T-helper 2 cell treated with Interferon-gamma antibody and Interleukin-4, amounts not matched to agents 5 μg/mL and 100 μg/mL, for 36 hours (primary cell): ENCODE measurements around the gene MIGA1.
"Not testable (repeated sequence)": the region's sequence is repeated elsewhere in the genome, so short reads cannot be mapped to it uniquely, and the experiment has no call there.

ENCODE experiments used
- DNase-seq: peaks from one replicate; pipeline ENCODE4 v3.0.0; 2021; ENCODE audit warnings: low spot score
- H3K27ac Mint-ChIP-seq: one replicate; pipeline ENCODE4 v1.8.0; 2021; ENCODE audit warnings: mild to moderate bottlenecking, mixed read lengths
- H3K27me3 Mint-ChIP-seq: one replicate; pipeline ENCODE4 v1.8.0; 2021; ENCODE audit warnings: low read depth, mixed read lengths
- H3K36me3 Mint-ChIP-seq: one replicate; pipeline ENCODE4 v1.8.0; 2021; ENCODE audit warnings: low read depth, mixed read lengths
- H3K4me1 Mint-ChIP-seq: one replicate; pipeline ENCODE4 v1.8.0; 2021; ENCODE audit warnings: low read depth, mixed read lengths
- H3K4me3 Mint-ChIP-seq: one replicate; pipeline ENCODE4 v1.8.0; 2022; ENCODE audit warnings: mild to moderate bottlenecking, moderate library complexity, mixed read lengths
- H3K9me3 Mint-ChIP-seq: one replicate; pipeline ENCODE4 v1.8.0; 2021; ENCODE audit warnings: mixed read lengths

MIGA1 gene

GRCh38 chr1:77888781-77889642 is 109.6 kb downstream of the MIGA1 start:
- Mint-ChIP-seq H3K4me3 (peak overlapping the region; percentile 60), H3K9me3 (no peaks in the 10 kb centered on the region), H3K36me3 (peaks cover 5% of the 10 kb centered on the region), H3K4me1 (peaks cover 6% of the 10 kb centered on the region), H3K27ac (no peak overlapping the region), H3K27me3 (peaks cover 31% of the 10 kb centered on the region)
- DNase-seq, result no peak

GRCh38 chr1:77889671-77890070 is 110.2 kb downstream of the MIGA1 start:
- peaks cover 6% of the 10 kb centered on the region for H3K4me1 Mint-ChIP-seq
- no peak overlapping the region for H3K27ac Mint-ChIP-seq
- peak overlapping the region; percentile 57 for H3K4me3 Mint-ChIP-seq
- H3K27me3 Mint-ChIP-seq, result peaks cover 31% of the 10 kb centered on the region
- no peaks in the 10 kb centered on the region for H3K9me3 Mint-ChIP-seq
- H3K36me3 Mint-ChIP-seq, result peaks cover 3% of the 10 kb centered on the region
- no peak for DNase-seq

GRCh38 chr1:77891200-77891599 is 111.8 kb downstream of the MIGA1 start:
- H3K36me3 Mint-ChIP-seq, result peaks cover 3% of the 10 kb centered on the region

GRCh38 chr1:77899647-77900320 is 120.3 kb downstream of the MIGA1 start:
- Mint-ChIP-seq H3K36me3 (no peaks in the 10 kb centered on the region), H3K27ac (no peak overlapping the region), H3K27me3 (peaks cover 18% of the 10 kb centered on the region), H3K9me3 (no peaks in the 10 kb centered on the region), H3K4me3 (no peak overlapping the region), H3K4me1 (no peaks in the 10 kb centered on the region)
- DNase-seq, result no peak

More at GRCh38 chr1:77891200-77891599, 111.8 kb downstream of the MIGA1 start:
- Mint-ChIP-seq H3K27ac (no peak overlapping the region), H3K4me3 (no peak overlapping the region), H3K4me1 (peaks cover 6% of the 10 kb centered on the region), H3K9me3 (no peaks in the 10 kb centered on the region), H3K27me3 (peaks cover 31% of the 10 kb centered on the region)
- DNase-seq, result no peak

GRCh38 chr1:77900687-77901293 is 121.3 kb downstream of the MIGA1 start:
- Mint-ChIP-seq H3K4me3 (no peak overlapping the region), H3K36me3 (no peaks in the 10 kb centered on the region), H3K27me3 (peaks cover 19% of the 10 kb centered on the region), H3K9me3 (no peaks in the 10 kb centered on the region), H3K4me1 (no peaks in the 10 kb centered on the region), H3K27ac (no peak overlapping the region)
- no peak for DNase-seq

GRCh38 chr1:77905603-77906002 is 126.2 kb downstream of the MIGA1 start:
- H3K4me3 Mint-ChIP-seq, result no peak overlapping the region

GRCh38 chr1:77906019-77906545 is 126.6 kb downstream of the MIGA1 start:
- peaks cover 24% of the 10 kb centered on the region for H3K27me3 Mint-ChIP-seq

More at GRCh38 chr1:77905603-77906002, 126.2 kb downstream of the MIGA1 start:
- DNase-seq, result no peak
- no peaks in the 10 kb centered on the region for H3K9me3 Mint-ChIP-seq
- no peaks in the 10 kb centered on the region for H3K4me1 Mint-ChIP-seq
- H3K36me3 Mint-ChIP-seq, result no peaks in the 10 kb centered on the region
- no peak overlapping the region for H3K27ac Mint-ChIP-seq
- peaks cover 26% of the 10 kb centered on the region for H3K27me3 Mint-ChIP-seq

DNA sequence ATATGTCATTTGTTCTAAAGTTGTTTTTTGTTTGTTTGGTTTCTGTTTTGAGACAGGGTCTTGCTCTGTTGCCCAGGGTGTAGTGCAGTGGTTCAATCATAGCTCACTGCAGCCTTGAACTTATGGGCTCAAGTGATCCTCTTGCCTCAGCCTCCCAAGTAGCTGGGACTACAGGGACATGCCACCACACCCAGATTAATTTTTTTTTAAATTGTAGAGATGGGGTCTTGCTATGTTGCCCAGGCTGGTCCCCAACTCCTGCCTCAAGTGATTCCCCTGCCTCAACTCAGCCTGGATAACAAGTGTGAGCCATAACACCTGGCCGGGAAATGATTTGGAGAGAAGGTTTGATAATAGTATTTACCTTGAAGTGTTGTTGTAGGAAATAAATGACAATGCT is 127.2 kb downstream of the MIGA1 start:
- Mint-ChIP-seq H3K4me3 (no peak overlapping the region), H3K27me3 (peaks cover 21% of the 10 kb centered on the region)

More at GRCh38 chr1:77906019-77906545, 126.6 kb downstream of the MIGA1 start:
- no peaks in the 10 kb centered on the region for H3K4me1 Mint-ChIP-seq
- DNase-seq, result no peak
- H3K36me3 Mint-ChIP-seq, result no peaks in the 10 kb centered on the region
- H3K27ac Mint-ChIP-seq, result no peak overlapping the region
- H3K9me3 Mint-ChIP-seq, result no peaks in the 10 kb centered on the region
- no peak overlapping the region for H3K4me3 Mint-ChIP-seq

GRCh38 chr1:77910116-77910515 is 130.7 kb downstream of the MIGA1 start:
- H3K9me3 Mint-ChIP-seq, result no peaks in the 10 kb centered on the region
- no peaks in the 10 kb centered on the region for H3K36me3 Mint-ChIP-seq
- no peak for DNase-seq
- H3K4me1 Mint-ChIP-seq, result no peaks in the 10 kb centered on the region
- H3K4me3 Mint-ChIP-seq, result no peak overlapping the region
- H3K27ac Mint-ChIP-seq, result no peak overlapping the region
- H3K27me3 Mint-ChIP-seq, result peaks cover 15% of the 10 kb centered on the region

More for the DNA sequence above, 127.2 kb downstream of the MIGA1 start:
- Mint-ChIP-seq H3K4me1 (no peaks in the 10 kb centered on the region), H3K36me3 (no peaks in the 10 kb centered on the region), H3K27ac (no peak overlapping the region), H3K9me3 (no peaks in the 10 kb centered on the region)
- DNase-seq, result no peak

DNA sequence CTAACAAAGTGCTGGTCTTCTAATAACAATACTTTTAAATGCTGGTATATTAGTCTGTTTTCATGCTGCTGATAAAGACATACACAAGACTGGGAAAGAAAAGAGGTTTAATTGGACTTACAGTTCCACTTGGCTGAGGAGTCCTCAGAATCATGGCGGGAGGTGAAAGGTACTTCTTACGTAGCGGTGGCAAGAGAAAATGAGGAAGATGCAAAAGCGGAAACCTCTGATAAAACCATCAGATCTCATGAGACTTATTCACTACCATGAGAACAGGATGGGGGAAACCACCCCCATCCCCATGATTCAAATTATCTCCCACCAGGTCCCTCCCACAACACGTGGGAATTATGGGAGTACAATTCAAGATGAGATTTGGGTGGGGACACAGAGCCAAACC is 139.5 kb downstream of the MIGA1 start:
- H3K36me3 Mint-ChIP-seq, DNase-seq, H3K27ac Mint-ChIP-seq, H3K4me3 Mint-ChIP-seq, H3K9me3 Mint-ChIP-seq, H3K4me1 Mint-ChIP-seq: not testable (repeated sequence)
- peaks cover 12% of the 10 kb centered on the region for H3K27me3 Mint-ChIP-seq

- no peak for DNase-seq
- no peaks in the 10 kb centered on the region for H3K9me3 Mint-ChIP-seq
Measured at GRCh38 chr1:77925518-77925917, 146.1 kb downstream of the MIGA1 start.

DNA sequence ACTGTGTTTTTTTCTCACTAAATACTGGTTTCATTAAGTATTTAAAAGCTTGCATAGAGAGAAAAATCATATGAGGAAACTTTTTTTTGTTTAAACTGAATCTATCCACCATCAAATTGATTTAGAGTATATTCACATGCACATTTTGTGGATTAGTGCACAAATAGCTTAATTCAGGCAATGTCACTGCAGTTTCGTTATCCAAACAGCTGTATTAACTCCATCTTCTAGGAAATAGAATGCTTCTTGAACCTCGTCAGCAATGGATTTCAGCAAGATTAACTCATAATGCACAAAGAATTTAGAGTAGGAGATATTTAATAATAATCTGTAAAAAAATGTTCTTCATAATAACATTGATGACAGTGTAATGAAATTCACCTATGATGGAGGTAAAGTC is 146.5 kb downstream of the MIGA1 start:
- peaks cover 9% of the 10 kb centered on the region for H3K4me1 Mint-ChIP-seq
- H3K4me3 Mint-ChIP-seq, result peak overlapping the region; percentile 77
- DNase-seq, result no peak
- H3K27me3 Mint-ChIP-seq, result peaks cover 2% of the 10 kb centered on the region
- H3K27ac Mint-ChIP-seq, result no peak overlapping the region
- H3K36me3 Mint-ChIP-seq, result no peaks in the 10 kb centered on the region
- H3K9me3 Mint-ChIP-seq, result no peaks in the 10 kb centered on the region

More at GRCh38 chr1:77925518-77925917, 146.1 kb downstream of the MIGA1 start:
- Mint-ChIP-seq H3K27me3 (peaks cover 6% of the 10 kb centered on the region), H3K4me1 (peaks cover 11% of the 10 kb centered on the region), H3K36me3 (no peaks in the 10 kb centered on the region), H3K4me3 (no peak overlapping the region), H3K27ac (no peak overlapping the region)

DNA sequence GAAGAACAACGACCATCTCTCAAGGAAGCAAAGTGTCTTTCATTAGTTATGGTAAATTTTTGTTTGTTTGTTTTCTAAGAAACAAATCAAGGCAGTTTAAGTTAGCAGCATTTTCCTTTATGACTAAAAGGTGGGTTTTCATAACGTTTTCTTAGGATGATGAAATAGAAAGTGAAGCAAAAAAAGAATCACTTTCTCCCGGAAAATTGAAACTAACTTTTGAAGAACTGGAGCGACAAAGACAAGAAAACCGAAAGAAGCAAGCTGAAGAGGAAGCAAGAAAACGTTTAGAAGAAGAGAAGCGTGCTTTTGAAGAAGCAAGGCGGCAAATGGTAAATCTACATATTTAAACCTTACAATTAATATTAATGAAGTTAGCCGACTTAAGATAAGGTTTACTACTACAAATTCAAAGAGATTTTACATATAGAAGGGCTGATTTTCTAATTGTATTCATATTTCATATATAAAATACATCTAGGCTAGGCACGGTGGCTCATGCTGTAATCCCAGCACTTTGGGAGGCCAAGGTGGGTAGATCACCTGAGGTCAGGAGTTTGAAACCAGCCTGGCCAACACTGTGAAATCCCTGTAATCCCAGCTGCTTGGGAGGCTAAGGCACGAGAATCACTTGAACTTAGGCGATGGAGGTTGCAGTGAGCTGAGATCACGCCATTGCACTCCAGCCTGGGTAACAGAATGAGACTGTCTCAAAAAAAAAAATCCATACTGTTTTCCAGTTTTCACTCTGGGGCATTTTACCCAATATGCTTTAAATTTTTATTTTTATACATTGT is 147.3 kb downstream of the MIGA1 start:
- DNase-seq, result no peak
- Mint-ChIP-seq H3K4me1 (peaks cover 9% of the 10 kb centered on the region), H3K27me3 (peaks cover 2% of the 10 kb centered on the region), H3K9me3 (no peaks in the 10 kb centered on the region), H3K36me3 (no peaks in the 10 kb centered on the region), H3K4me3 (peak overlapping the region; percentile 77), H3K27ac (peak overlapping the region; percentile 63)
